Urinary bladder (tissue), 4 donors: Measurements from ENCODE around the gene SORBS2. TPM values are rescaled to one million over a fixed set of nuclear protein-coding genes. Genes with fewer than 3 reads are reported as not detected.

Experiments used
- DNase-seq: peaks from one replicate; pipeline ENCODE4 v3.0.0-alpha.2; 2015; ENCODE audit errors: extremely low spot score
- H3K27ac ChIP-seq: one replicate; pipeline ENCODE4 v1.5.1; 2013; ENCODE audit warnings: low read depth, mild to moderate bottlenecking, moderate library complexity
- H3K36me3 ChIP-seq: one replicate; pipeline ENCODE4 v1.6.1; 2013; ENCODE audit warnings: mild to moderate bottlenecking, moderate library complexity; ENCODE audit not compliant: insufficient read depth
- H3K4me1 ChIP-seq: one replicate; pipeline ENCODE4 v1.6.1; 2013; ENCODE audit warnings: mild to moderate bottlenecking, moderate library complexity; ENCODE audit not compliant: insufficient read depth
- H3K4me3 ChIP-seq: one replicate; pipeline ENCODE4 v1.5.1; 2013; ENCODE audit warnings: low read depth, low read length
- WGBS: extraction: QIAGEN DNeasy Blood & Tissue Kit; methylation state at CpG from one replicate; pipeline ENCODE4 v1.1.7; 2013; 5-methylcytosine and 5-hydroxymethylcytosine counted together
- polyA plus RNA-seq: library from polyadenylated mRNA; stranded (reverse); fragments of 200-250 nt; gene quantifications from one replicate; pipeline ENCODE4 v1.2.3, GENCODE V29; 2013
- total RNA-seq: library from RNA; depleted of rRNA; stranded (reverse); fragments of >200 nt; gene quantifications from one replicate; pipeline ENCODE4 v1.2.3, GENCODE V29; 2014
- donor health status: healthy with polysubstance abuse.
- donor health status: healthy.

The SORBS2 gene
- total and polyA plus RNA-seq, 2 donors, result 83.4 to 493 TPM

- Histone ChIP-seq H3K36me3 (no peaks in the 10 kb centered on the region), H3K4me3 (no peak overlapping the region), H3K4me1 (no peaks in the 10 kb centered on the region), H3K27ac (no peak overlapping the region)
- WGBS, result 81% methylated on average over 15 of the region's 15 CpGs
- no peak for DNase-seq
Measured at GRCh38 chr4:185638093-185638492, 173.9 kb downstream of the SORBS2 start.

GRCh38 chr4:185637163-185637875 lies 174.7 kb downstream of the SORBS2 start:
- Histone ChIP-seq H3K4me1 (no peaks in the 10 kb centered on the region), H3K27ac (no peak overlapping the region), H3K36me3 (no peaks in the 10 kb centered on the region), H3K4me3 (no peak overlapping the region)
- WGBS, result 74% methylated on average over 9 of the region's 9 CpGs
- no peak for DNase-seq

- no peaks in the 10 kb centered on the region for H3K36me3 ChIP-seq
- no peak overlapping the region for H3K4me3 ChIP-seq
- no peaks in the 10 kb centered on the region for H3K4me1 ChIP-seq
- WGBS, result 67% methylated on average over 3 of the region's 3 CpGs
- no peak overlapping the region for H3K27ac ChIP-seq
- no peak for DNase-seq
Measured at GRCh38 chr4:185634066-185634652, 177.8 kb downstream of the SORBS2 start.

GRCh38 chr4:185626798-185627197 lies 185.2 kb downstream of the SORBS2 start:
- Histone ChIP-seq H3K36me3 (no peaks in the 10 kb centered on the region), H3K4me1 (no peaks in the 10 kb centered on the region), H3K4me3 (no peak overlapping the region), H3K27ac (no peak overlapping the region)
- DNase-seq, result no peak
- WGBS, result 94% methylated on average over 9 of the region's 9 CpGs

GRCh38 chr4:185625503-185625902 lies 186.5 kb downstream of the SORBS2 start:
- no peak for DNase-seq
- Histone ChIP-seq H3K4me3 (no peak overlapping the region), H3K27ac (no peak overlapping the region), H3K4me1 (no peaks in the 10 kb centered on the region), H3K36me3 (no peaks in the 10 kb centered on the region)
- WGBS, result 71% methylated on average over 2 of the region's 2 CpGs

GRCh38 chr4:185624259-185624589 lies 187.8 kb downstream of the SORBS2 start:
- Histone ChIP-seq H3K36me3 (no peaks in the 10 kb centered on the region), H3K27ac (no peak overlapping the region), H3K4me1 (no peaks in the 10 kb centered on the region), H3K4me3 (no peak overlapping the region)
- DNase-seq, result no peak
- whole genome bisulfite sequencing, result 94% methylated on average over 10 of the region's 10 CpGs

- 96% methylated on average over 46 of the region's 46 CpGs for WGBS
- Histone ChIP-seq H3K27ac (no peak overlapping the region), H3K4me3 (no peak overlapping the region), H3K4me1 (no peaks in the 10 kb centered on the region), H3K36me3 (no peaks in the 10 kb centered on the region)
- no peak for DNase-seq
Measured at GRCh38 chr4:185623444-185624258, 188.3 kb downstream of the SORBS2 start.

- no peak overlapping the region for H3K27ac ChIP-seq
- no peaks in the 10 kb centered on the region for H3K36me3 ChIP-seq
- no peaks in the 10 kb centered on the region for H3K4me1 ChIP-seq
- 29% methylated on average over 4 of the region's 4 CpGs for WGBS
- DNase-seq, result no peak
- no peak overlapping the region for H3K4me3 ChIP-seq
Measured at GRCh38 chr4:185608185-185608584, 203.8 kb downstream of the SORBS2 start.

- no peaks in the 10 kb centered on the region for H3K36me3 ChIP-seq
- H3K4me1 ChIP-seq, result no peaks in the 10 kb centered on the region
- no peak overlapping the region for H3K27ac ChIP-seq
- no peak for DNase-seq
- 83% methylated on average over 3 of the region's 3 CpGs for WGBS
- no peak overlapping the region for H3K4me3 ChIP-seq
Measured at GRCh38 chr4:185602397-185602796, 209.6 kb downstream of the SORBS2 start.

- WGBS, result 71% methylated on average over 9 of the region's 9 CpGs
- Histone ChIP-seq H3K36me3 (no peaks in the 10 kb centered on the region), H3K4me1 (no peaks in the 10 kb centered on the region), H3K4me3 (no peak overlapping the region), H3K27ac (no peak overlapping the region)
- DNase-seq, result no peak
Measured at GRCh38 chr4:185600801-185601434, 211.1 kb downstream of the SORBS2 start.

GRCh38 chr4:185599553-185600243 lies 212.3 kb downstream of the SORBS2 start:
- no peak for DNase-seq
- Histone ChIP-seq H3K4me3 (no peak overlapping the region), H3K4me1 (no peaks in the 10 kb centered on the region), H3K36me3 (no peaks in the 10 kb centered on the region), H3K27ac (no peak overlapping the region)
- 64% methylated on average over 12 of the region's 12 CpGs for WGBS

GRCh38 chr4:185598846-185599552 lies 213.0 kb downstream of the SORBS2 start:
- DNase-seq, result no peak
- WGBS, result 56% methylated on average over 7 of the region's 7 CpGs
- Histone ChIP-seq H3K4me3 (no peak overlapping the region), H3K27ac (no peak overlapping the region), H3K4me1 (no peaks in the 10 kb centered on the region), H3K36me3 (no peaks in the 10 kb centered on the region)
